PC-9 (cell line): ENCODE measurements around the gene OR1M1. TPM values are rescaled to one million over a fixed set of nuclear protein-coding genes. Genes with fewer than 3 reads are reported as not detected.

Experiments
- Bru-seq: library from RNA; stranded (reverse); fragments of 400-500 nt; gene quantifications from one replicate; lab custom pipeline; 2021; lab: Mats Ljungman, UMichigan
- BruChase-seq, 2 experiments: library from RNA; stranded (reverse); fragments of 400-500 nt; gene quantifications; one replicate each; lab custom pipeline; 2021; lab: Mats Ljungman, UMichigan
- BruUV-seq: library from RNA; stranded (reverse); fragments of 400-500 nt; replicated peaks from 2 replicates; lab custom pipeline; 2021; lab: Mats Ljungman, UMichigan
- CTCF ChIA-PET: fragments of 300-600 bp; sonication (Branson Sonifier 250); formaldehyde crosslinking; loops from one replicate; lab custom pipeline; 2022; ENCODE audit warnings: antibody characterized with exemption; lab: Charles Lee
- POLR2A ChIA-PET: fragments of 300-600 bp; sonication (Branson Sonifier 250); formaldehyde crosslinking; loops from one replicate; lab custom pipeline; 2022; ENCODE audit warnings: antibody characterized with exemption; ENCODE audit not compliant: unreplicated experiment; lab: Charles Lee
- DNase-seq, 2 experiments: peaks; one replicate each; pipeline versions ENCODE4 v3.0.0 to v3.0.0-alpha.2; 2015 to 2022; ENCODE audit warnings: mixed read lengths in 1 of 2
- H2AFZ ChIP-seq: fragments of 200-600 bp; sonication (generic); 2 replicates; pipeline ENCODE4 v1.8.1; 2017; ENCODE audit warnings: antibody characterized with exemption
- H3F3A ChIP-seq: fragments of 200-600 bp; sonication (generic); 2 replicates; pipeline ENCODE4 v1.8.1; 2017; ENCODE audit warnings: antibody characterized with exemption, mild to moderate bottlenecking, low read depth; ENCODE audit not compliant: insufficient read depth
- H3K27ac ChIP-seq: fragments of 200-600 bp; sonication (generic); 2 replicates; pipeline ENCODE4 v1.6.1; 2016; ENCODE audit warnings: mixed run types
- H3K27me3 ChIP-seq: fragments of 200-600 bp; sonication (generic); 2 replicates; pipeline ENCODE4 v1.6.1; 2016; ENCODE audit warnings: low read depth, mixed run types; ENCODE audit not compliant: insufficient read depth
- H3K36me3 ChIP-seq: fragments of 200-600 bp; sonication (generic); 2 replicates; pipeline ENCODE4 v1.6.1; 2016; ENCODE audit warnings: low read depth, mixed run types
- H3K4me1 ChIP-seq: fragments of 200-600 bp; sonication (generic); replicated peaks from 2 replicates; pipeline ENCODE4 v1.6.1; 2016; ENCODE audit warnings: mixed run types; ENCODE audit not compliant: insufficient read depth
- H3K4me2 ChIP-seq: fragments of 200-600 bp; sonication (generic); 2 replicates; pipeline ENCODE4 v1.6.1; 2017; ENCODE audit warnings: mixed run types
- H3K4me3 ChIP-seq: fragments of 200-600 bp; sonication (generic); 2 replicates; pipeline ENCODE4 v1.6.1; 2016; ENCODE audit warnings: mixed run types
- H3K79me2 ChIP-seq: fragments of 200-600 bp; sonication (generic); 2 replicates; pipeline ENCODE4 v1.6.1; 2017; ENCODE audit warnings: low read depth, mixed run types
- H3K9me2 ChIP-seq: fragments of 200-600 bp; sonication (generic); 2 replicates; pipeline ENCODE4 v1.8.1; 2017; ENCODE audit warnings: mild to moderate bottlenecking; ENCODE audit not compliant: insufficient read depth
- H3K9me3 ChIP-seq: fragments of 200-600 bp; sonication (generic); 2 replicates; pipeline ENCODE4 v1.8.1; 2016; ENCODE audit warnings: low read depth; ENCODE audit not compliant: insufficient read depth
- H4K20me1 ChIP-seq: fragments of 200-600 bp; sonication (generic); 2 replicates; pipeline ENCODE4 v1.8.1; 2017; ENCODE audit not compliant: insufficient read depth
- CTCF ChIP-seq: fragments of 200-600 bp; sonication (generic); conservative IDR thresholded peaks from 2 replicates; pipeline ENCODE4 v1.6.1; 2017; ENCODE audit warnings: mixed run types, antibody characterized with exemption, mild to moderate bottlenecking, moderate library complexity
- EZH2 ChIP-seq: fragments of 200-600 bp; sonication (generic); IDR thresholded peaks from 2 replicates; pipeline ENCODE4 v1.8.0; 2017; ENCODE audit warnings: antibody characterized with exemption, low read depth
- intact Hi-C: fragments of 100-400 bp; cut with micrococcal nuclease; formaldehyde crosslinking; loops from one replicate; pipeline ENCODE4 v1.10.0; 2022; ENCODE audit not compliant: unreplicated experiment
- long read RNA-seq: library from polyadenylated mRNA; stranded (forward); transcript quantifications from one replicate; pipeline ENCODE4 v2.0.0, GENCODE V29; 2022
- total RNA-seq: library from RNA; stranded (reverse); gene quantifications from 2 replicates; pipeline ENCODE4 v1.2.3, GENCODE V29; 2021

OR1M1 gene
- total RNA-seq (not detected in 2 replicates), Bru-seq, nascent RNA (percentile 8 among the genes with signal in this experiment), BruChase-seq, experiment 1, labeled RNA remaining after a 2-hour chase (percentile 15 among the genes with signal in this experiment), BruChase-seq, experiment 2, labeled RNA remaining after a 6-hour chase (percentile 13 among the genes with signal in this experiment)
- long read RNA-seq = 0 reads

DNA sequence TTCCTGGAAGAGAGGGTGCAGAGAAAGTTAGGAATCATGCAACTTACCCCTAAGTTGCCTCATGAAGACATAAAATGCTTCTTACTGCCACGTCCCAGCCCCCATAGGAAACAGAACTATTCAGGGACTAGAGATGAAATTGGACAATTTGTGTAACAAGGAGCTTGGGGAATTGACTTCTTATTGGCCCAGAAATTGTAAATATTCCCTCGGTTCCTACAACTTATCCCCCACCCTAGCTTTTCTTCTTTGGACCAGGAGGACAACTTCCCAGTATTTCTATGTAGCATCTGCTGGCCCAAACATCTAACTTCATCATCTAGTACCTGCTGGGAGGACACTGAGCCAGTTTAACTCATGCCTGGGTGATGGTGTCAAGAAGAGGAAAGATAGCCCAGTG is at the start of gene OR1M1:
Gene OR1M1 (plus strand): TSS at position 301 of the 400 bp plus-strand sequence. CDS start 6,184 bp downstream, outside the sequence.
- H2AFZ ChIP-seq = no peak within 1 kb of the TSS
- H4K20me1 ChIP-seq = no peaks in the 10 kb centered on the region
- no peak within 1 kb of the TSS for H3K27ac ChIP-seq
- BruUV-seq = no TSS peak
- H3K36me3 ChIP-seq = no peaks in the 10 kb centered on the region
- ChIA-PET POLR2A (interaction anchor here (0.6 kb wide), 1 partner anchor 258 kb away, joined by 13 read pairs; no protein-coding TSS in a partner anchor), CTCF (no interaction called here)
- H3K4me1 ChIP-seq = no peaks in the 10 kb centered on the region
- no peaks in the 10 kb centered on the region for H3K9me3 ChIP-seq
- no peaks in the 10 kb centered on the region for H3K79me2 ChIP-seq
- peaks cover 48% of the 10 kb centered on the region for H3K27me3 ChIP-seq
- intact Hi-C loops = no loop called here
- no peak within 1 kb of the TSS for H3K4me2 ChIP-seq
- no peak within 1 kb of the TSS for H3K4me3 ChIP-seq
- TF ChIP-seq CTCF = no peak
- no peak for TF ChIP-seq EZH2
- H3K9me2 ChIP-seq = no peaks in the 10 kb centered on the region
- no peaks in the 10 kb centered on the region for H3F3A ChIP-seq
- no peak for DNase-seq

- TF ChIP-seq CTCF = no peak
- no peak for TF ChIP-seq EZH2
- Histone ChIP-seq H3K79me2 (no peaks in the 10 kb centered on the region), H4K20me1 (no peaks in the 10 kb centered on the region), H3K4me1 (peaks cover 49% of the 10 kb centered on the region), H3K9me3 (no peaks in the 10 kb centered on the region), H3K4me3 (no peak overlapping the region), H3F3A (peaks cover 33% of the 10 kb centered on the region), H3K27ac (no peak overlapping the region), H3K27me3 (no peaks in the 10 kb centered on the region), H2AFZ (no peak overlapping the region), H3K9me2 (no peaks in the 10 kb centered on the region), H3K36me3 (no peaks in the 10 kb centered on the region), H3K4me2 (no peak overlapping the region)
- intact Hi-C loops = loop anchor here (1.0 kb wide), 2 partner anchors 19 to 38 kb away; no protein-coding TSS in a partner anchor
- peak; percentile 63 to 64 for DNase-seq
- CTCF ChIA-PET = no interaction called here
- POLR2A ChIA-PET = no interaction called here
- no TSS peak for BruUV-seq
Observed at GRCh38 chr19:9037400-9038062, 49.3 kb upstream of the OR1M1 start.

DNA sequence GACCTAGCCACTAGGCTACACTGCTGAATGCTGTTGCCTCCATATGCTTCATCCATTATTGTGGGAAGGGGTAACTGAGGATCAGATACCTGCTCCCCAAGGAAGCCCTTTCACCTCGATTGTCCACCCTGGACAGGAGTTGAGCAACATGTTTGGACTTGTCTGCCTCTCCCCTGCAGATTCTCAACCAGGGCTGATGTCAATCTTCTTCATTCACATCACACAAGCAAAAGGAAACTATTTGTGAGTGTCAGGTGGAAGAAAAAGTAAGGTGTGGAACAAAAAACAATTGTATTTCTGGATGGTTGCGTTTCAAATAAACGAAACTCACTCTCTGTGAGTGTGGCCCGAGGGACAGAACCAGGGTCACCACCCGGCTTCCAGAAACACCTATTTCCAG is 47.1 kb upstream of the OR1M1 start:
- Histone ChIP-seq H3K4me2 (peak overlapping the region; percentile 70), H3K27ac (peak overlapping the region; percentile 65), H4K20me1 (no peaks in the 10 kb centered on the region), H3K27me3 (no peaks in the 10 kb centered on the region), H3K36me3 (no peaks in the 10 kb centered on the region), H3K79me2 (no peaks in the 10 kb centered on the region), H2AFZ (0 out of 2 replicates have a peak overlapping the region, but pooled peaks have one; percentile 37), H3K4me3 (peak overlapping the region; percentile 8; the same call in 1 of the 2 replicates), H3K9me2 (no peaks in the 10 kb centered on the region), H3F3A (peaks cover 25% of the 10 kb centered on the region; the same call in 1 of the 2 replicates), H3K4me1 (peaks cover 57% of the 10 kb centered on the region), H3K9me3 (no peaks in the 10 kb centered on the region)
- intact Hi-C loops = loop anchor here (1.0 kb wide), 3 partner anchors 7 to 16 kb away; no protein-coding TSS in a partner anchor
- BruUV-seq = TSS peak; percentile 45
- DNase-seq = peak; percentile 48 to 69
- TF ChIP-seq EZH2 (no peak), CTCF (no peak)
- ChIA-PET POLR2A (interaction anchor here (0.6 to 1.6 kb wide), 5 partner anchors 11 to 34 kb away, joined by 3 to 5 read pairs (median 5); no protein-coding TSS in a partner anchor), CTCF (interaction anchor here (1.0 kb wide), 1 partner anchor 36 kb away, joined by 3 read pairs; no protein-coding TSS in a partner anchor)
